ENCODE data around the gene KCNJ1. TPM values are rescaled to one million over a fixed set of nuclear protein-coding genes. Genes with fewer than 3 reads are reported as not detected.

KCNJ1 gene
- total RNA-seq, 4 donors from 2014 or later: 0.44 to 1.4 TPM; not detected in 2

GRCh38 chr11:128835741-128836430 lies 31.2 kb downstream of the KCNJ1 start:
- TF ChIP-seq, protein P1, sequence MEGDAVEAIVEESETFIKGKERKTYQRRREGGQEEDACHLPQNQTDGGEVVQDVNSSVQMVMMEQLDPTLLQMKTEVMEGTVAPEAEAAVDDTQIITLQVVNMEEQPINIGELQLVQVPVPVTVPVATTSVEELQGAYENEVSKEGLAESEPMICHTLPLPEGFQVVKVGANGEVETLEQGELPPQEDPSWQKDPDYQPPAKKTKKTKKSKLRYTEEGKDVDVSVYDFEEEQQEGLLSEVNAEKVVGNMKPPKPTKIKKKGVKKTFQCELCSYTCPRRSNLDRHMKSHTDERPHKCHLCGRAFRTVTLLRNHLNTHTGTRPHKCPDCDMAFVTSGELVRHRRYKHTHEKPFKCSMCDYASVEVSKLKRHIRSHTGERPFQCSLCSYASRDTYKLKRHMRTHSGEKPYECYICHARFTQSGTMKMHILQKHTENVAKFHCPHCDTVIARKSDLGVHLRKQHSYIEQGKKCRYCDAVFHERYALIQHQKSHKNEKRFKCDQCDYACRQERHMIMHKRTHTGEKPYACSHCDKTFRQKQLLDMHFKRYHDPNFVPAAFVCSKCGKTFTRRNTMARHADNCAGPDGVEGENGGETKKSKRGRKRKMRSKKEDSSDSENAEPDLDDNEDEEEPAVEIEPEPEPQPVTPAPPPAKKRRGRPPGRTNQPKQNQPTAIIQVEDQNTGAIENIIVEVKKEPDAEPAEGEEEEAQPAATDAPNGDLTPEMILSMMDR (IDR thresholded peaks at IDR 0.05; ENCODE audit: low read depth): no peak

GRCh38 chr11:128834157-128834556 lies 32.9 kb downstream of the KCNJ1 start:
- TF ChIP-seq, protein P1 (IDR thresholded peaks at IDR 0.05; ENCODE audit: low read depth): no peak

GRCh38 chr11:128832121-128832497 lies 35.0 kb downstream of the KCNJ1 start:
- TF ChIP-seq, protein P1 (IDR thresholded peaks at IDR 0.05; ENCODE audit: low read depth): no peak

DNA sequence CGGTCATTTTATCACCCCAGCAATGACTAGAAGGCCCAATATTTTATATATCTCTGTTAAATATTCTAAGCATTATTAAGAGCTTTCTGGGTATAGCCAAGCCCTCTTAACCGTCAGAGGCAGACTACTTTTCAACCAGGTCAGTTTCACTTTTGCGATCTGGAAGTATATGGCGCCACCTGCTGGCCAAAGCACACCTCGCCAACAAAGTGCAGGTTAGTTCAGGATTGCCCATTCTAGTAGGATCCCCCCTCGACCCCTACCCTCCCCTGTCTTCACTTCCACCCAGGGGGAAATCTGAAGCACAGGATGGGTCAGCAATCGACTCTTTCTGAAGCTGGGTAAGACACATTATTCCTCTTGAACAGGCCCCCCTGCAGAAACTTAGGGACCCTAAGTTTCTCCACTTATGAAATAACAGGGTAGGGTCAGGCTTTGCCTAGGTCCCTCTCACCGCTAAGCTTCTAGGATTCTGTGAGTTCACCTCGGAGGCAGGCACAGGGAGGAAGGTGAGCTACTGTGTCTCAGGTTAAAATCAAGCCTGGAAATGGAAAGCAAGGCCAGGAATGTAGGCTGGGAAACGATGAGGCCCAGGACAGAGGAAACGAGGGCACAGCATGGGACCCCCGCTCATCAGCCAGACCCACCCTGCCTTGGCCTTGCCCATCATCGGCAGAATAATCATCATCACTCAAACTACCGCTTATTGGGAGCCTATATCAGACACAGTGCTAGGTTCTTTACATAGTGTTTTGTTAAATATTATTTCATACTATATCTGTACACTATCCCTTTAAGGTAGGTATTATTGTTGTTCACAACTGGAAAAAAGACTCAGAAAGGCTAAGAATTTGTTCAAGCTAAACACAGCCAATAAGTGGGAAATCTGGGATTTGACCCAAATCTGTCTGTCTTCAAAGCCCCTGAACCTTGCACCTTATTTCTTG lies 35.6 kb downstream of the KCNJ1 start:
- TF ChIP-seq, protein P1 (IDR thresholded peaks at IDR 0.05; ENCODE audit: low read depth): no peak

GRCh38 chr11:128830290-128831173 lies 36.6 kb downstream of the KCNJ1 start:
- TF ChIP-seq, protein P1 (IDR thresholded peaks at IDR 0.05; ENCODE audit: low read depth): no peak

DNA sequence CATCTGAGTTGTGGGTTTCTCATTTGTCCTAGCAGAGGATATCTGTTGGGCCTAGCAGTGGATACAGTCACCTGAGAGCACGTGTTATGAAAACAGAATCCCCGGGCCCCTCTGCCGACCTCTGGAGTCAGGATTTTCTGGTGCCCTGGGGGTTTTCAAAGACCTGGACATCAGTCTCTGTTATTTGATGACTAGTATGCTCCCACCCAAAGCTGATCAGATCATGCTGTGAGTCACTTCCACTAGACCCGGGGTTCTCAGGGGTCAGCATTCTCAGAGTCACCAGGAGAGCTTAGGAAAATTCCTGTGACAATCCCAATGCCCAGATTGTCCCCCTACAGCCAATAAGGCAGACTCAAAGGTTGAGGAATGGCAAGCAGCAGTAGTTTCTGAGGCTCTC lies 38.7 kb downstream of the KCNJ1 start:
- TF ChIP-seq, protein P1 (IDR thresholded peaks at IDR 0.05; ENCODE audit: low read depth): no peak
